Activated naive CD8-positive, alpha-beta T cell treated with anti-CD3 and anti-CD28 coated beads, Interleukin-2, amount 50 U/mL, for 16 hours (primary cell): ENCODE measurements around the gene RPS27L.

Source experiments
- DNase-seq: peaks from one replicate; pipeline ENCODE4 v3.0.0-alpha.2; 2020; ENCODE audit warnings: low read depth, low spot score

Gene RPS27L

DNA sequence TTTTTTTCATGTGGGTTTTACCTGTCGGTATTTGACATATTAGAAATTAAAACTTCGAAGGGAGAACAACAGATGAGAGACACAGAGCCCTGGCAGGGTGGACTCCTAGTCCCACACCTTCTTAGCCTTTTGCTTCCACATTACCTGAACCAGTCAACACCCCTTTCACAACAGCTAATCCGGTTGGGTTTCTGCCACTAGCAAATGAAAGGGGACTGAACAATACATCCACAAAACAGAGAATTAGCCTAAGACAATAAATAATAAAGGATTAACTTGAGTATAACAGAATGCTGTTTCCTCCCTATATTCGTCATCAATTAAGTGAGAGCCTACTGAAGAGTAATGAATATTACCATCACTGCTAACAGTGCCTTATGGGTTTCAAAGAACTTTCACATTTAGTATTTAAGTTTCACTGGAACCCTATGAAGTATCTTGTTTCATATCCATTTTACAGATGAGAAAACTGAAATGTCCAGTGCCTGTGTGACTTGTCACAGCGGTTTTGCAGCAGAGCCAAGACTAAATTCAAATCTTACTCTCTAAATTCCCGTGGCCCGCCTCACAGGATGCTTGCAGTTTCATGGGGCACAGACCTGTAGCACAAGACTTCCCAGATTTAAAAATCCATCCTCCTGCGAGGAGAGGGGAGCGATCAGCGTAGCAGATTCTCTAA, 31.1 kb upstream of the RPS27L start:
- DNase-seq, result no peak

DNA sequence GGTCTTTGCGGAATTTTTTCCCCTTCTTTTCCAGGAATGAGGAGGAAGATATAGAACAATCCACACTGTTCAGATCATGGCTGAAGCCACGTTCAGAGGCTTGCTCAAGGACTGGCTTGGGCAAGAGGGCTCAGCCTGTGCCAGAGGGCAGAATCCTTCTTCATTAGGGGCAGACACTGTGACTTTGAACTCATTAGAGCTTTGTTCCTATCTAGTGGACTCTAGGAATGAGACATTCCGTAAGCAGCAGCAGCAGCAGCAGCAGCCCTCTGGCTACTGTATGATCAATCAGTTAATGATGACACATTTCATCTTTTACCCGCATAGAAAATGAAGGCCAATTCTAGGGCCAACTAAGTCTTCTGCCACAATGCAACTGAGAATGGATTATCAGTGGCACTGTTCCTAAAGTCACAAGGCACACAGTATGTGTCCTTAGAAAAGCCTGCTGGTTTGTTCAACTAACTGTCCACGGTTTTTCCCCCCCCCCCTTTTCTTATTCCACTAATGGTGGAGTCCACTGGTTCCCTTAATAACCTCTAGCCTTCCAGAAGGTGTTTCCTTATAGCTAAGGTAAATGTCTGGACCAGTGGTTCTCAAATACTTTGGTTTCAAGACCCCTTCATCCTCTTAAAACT, 30.4 kb upstream of the RPS27L start:
- no peak for DNase-seq

GRCh38 chr15:63186065-63186464, 28.8 kb upstream of the RPS27L start:
- DNase-seq, result no peak

DNA sequence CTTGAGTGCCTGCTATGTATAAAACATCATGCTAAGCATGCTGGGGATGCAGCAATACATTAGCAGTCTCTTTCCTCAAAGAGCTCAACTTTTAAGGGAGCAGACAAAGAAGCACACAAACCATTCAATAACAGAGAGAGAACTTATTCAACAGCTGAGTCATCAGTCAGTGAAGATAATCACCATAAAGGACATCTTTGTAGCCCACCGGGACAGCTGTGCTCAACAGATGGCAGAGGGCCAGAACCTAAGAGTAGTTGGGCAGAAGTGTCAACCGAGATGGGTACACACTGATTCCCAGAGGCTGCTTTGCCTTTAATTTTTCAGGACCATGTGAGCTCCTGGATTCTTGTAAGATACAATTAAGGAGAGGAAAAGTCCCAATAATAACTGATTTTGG, 27.9 kb upstream of the RPS27L start:
- no peak for DNase-seq

- DNase-seq, result no peak
Observed at GRCh38 chr15:63181648-63182047, 24.4 kb upstream of the RPS27L start.

DNA sequence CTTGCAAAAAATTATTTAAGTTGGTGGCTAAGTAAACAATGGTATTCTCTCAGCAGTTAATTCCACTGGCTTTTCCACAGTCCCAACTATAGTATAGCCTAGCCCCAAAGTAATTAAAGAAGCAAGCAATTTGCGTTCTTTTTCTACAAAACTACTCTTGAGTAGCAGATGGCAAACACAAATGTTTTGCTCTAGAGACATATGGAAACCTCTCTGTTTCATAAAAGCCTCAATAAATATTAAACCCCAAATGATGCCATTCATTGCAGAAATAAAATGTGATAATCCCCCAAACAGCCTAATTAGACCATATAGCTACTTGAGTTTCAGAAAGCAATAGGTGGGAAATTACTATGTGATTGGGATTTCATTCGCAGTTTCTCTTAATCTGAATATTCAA, 23.5 kb upstream of the RPS27L start:
- no peak for DNase-seq

DNA sequence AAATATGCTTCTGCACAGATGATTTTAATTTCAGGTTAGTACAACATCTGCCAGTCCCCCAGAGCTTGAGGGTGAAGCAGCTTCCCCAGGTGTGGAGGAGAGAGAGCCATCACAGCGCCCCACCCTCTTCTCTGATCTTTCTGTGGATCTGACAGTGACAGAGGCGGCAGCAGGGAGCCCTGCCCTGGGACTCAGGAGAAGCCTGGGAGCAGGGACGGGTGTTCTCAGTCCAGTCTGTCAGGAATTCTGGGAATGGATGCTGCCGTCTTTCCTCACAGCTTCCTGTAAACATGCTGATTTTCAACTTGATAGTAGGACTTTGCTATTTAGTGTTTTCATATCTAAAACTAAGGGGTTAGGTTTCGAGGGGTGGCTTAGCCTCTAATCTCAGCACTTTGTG, 20.8 kb upstream of the RPS27L start:
- DNase-seq, result no peak

DNA sequence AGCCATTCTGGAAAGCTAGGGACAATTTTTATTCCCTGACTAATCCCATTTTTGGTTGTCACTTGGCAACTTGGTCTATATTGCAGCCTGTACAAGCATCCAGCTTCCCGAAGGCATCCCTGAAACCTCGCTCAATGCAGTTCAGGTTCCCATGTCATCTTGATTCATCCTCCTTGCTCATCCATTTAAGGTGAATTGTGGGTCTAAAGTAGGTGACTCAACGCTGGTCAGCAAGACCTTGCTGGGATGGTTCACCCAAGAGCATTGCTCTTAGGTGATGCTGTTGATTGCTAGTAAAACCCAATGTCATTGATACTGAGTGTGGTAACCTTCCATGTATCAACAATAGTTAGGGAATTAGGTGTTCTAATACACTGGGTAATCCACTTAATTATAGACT, 19.0 kb upstream of the RPS27L start:
- no peak for DNase-seq

DNA sequence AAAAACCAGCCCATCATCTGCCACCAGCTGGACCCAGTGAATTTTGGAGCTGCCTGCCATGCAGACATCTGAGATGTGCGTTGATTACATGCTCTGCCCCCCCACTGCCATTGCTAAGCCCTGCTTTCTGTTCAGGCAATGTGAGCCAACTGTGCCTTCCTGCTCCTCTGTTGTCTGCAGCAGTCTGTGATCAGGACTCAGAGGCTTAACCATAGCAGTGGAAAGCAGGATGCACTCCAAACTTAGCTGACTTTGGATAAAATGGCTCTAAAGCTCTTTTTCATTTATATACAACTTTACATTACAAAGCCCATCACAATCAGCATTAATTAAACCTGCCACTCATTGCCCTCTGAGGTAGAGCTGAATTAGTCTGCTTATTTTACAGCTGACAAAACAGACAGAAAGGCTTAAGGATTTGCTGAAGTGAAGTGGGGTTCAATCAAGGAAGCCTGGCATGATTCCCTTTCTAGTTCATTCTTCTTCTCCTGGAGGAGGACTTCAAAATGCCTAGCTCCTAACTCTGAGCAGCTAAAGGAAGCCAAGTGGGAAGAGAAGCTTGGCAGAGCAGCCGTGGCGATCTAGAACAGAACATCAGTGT, 15.7 kb upstream of the RPS27L start:
- no peak for DNase-seq

- DNase-seq, result no peak
Observed at GRCh38 chr15:63172376-63172775, 15.1 kb upstream of the RPS27L start.

- no peak for DNase-seq
Observed at GRCh38 chr15:63169788-63170187, 12.5 kb upstream of the RPS27L start.

DNA sequence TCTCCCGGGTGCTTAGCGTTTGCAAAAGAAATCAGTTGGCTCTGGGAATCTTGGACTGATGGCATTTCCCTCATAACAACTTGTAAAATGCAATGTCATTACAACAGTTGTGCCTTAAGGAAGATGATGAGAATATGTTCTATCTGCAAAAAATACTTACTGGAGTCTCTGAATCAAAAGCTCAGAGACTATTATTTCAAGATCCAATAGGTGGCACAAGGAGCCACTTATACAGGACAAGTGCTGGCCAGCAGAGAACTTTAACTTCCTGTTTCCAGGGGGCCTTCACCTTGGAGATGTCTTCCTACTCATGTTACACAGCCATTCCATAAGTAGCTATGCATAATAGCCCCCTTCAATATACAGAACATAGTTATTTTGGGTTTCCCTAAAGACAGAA, 8.9 kb upstream of the RPS27L start:
- DNase-seq, result no peak

- no peak for DNase-seq
Observed at GRCh38 chr15:63165166-63165859, 8.0 kb upstream of the RPS27L start.

DNA sequence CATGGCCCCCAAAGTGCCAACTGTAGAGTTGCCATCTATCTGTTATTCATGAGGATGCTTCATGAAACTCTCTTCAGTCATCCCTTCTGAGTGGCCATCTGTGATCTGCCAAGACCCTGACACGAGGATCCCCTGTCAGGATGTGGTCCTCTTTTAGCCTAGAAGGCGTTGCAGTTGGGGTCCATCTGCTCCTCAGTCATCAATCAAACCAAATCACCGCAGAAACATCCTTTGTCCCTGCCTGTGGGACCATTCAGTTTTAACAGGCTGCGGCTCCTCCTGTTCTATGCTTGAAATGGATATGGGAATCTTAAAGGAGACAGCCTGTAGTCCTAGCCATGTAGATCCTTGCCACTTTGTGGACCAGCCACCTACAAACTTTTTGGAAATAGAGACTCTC, 5.9 kb upstream of the RPS27L start:
- no peak for DNase-seq

GRCh38 chr15:63160638-63161037, 3.4 kb upstream of the RPS27L start:
- DNase-seq, result no peak

GRCh38 chr15:63157891-63158431, 684 bp upstream of the RPS27L start:
- DNase-seq, result no peak

DNA sequence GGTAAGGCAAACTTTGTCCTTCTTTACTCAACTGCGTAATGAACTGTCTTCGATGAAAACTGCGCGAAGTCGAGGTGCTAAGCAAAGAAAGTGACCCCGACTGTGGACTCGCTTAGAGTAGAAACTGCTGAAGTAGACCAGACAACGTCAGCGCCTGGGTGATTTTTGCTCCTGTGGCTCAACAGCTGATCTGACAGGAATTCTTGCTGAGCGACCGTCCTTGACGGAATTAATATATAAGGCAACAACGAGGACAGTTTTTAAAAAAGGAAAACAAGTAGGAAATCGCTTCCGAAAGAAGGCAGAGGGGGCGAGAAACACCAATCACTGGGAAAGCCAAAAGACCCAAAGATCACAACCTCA, 541 bp downstream of the RPS27L start:
- no peak for DNase-seq

- DNase-seq, result no peak
Observed at GRCh38 chr15:63156086-63156710, 1.1 kb downstream of the RPS27L start.

GRCh38 chr15:63155486-63155885, 1.8 kb downstream of the RPS27L start:
- no peak for DNase-seq

- no peak for DNase-seq
Observed at GRCh38 chr15:63151665-63152064, 5.6 kb downstream of the RPS27L start.

- DNase-seq, result no peak
Observed at GRCh38 chr15:63146684-63147083, 10.6 kb downstream of the RPS27L start.

DNA sequence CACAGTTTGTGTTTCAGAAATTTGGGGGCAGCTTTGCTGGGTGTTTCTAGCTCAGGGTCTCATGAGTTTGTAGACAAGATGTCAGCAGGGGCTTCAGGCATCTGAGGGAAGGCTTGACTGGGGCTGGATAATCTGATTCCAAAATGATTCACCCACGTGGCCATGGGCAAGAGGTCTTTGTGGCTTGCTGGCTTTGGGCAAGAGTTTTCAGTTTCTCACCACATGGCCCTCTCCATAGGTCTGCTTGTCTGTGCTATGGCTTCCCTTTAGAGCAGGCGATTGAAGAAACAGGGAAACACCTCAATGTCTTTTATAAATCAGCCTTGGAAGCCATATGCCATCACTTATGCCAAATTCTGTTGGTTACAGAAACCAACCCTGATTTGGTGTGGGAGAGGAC, 11.9 kb downstream of the RPS27L start:
- no peak for DNase-seq
